ENCODE measurements around the gene ZBTB20. TPM values are rescaled to one million over a fixed set of nuclear protein-coding genes. Genes with fewer than 3 reads are reported as not detected.

The ZBTB20 gene
- polyA plus RNA-seq, 3 donors: 1.3 to 3.2 (median 2.0) TPM

- no peak overlapping the region for H3K4me3 Mint-ChIP-seq
- H3K27ac Mint-ChIP-seq: no peak overlapping the region
- Histone ChIP-seq H3K4me3 (replicated peaks in 1 of 3; ENCODE audit: low read depth in 2 of 3, low read length in 3 of 3) (no peak overlapping the region), H3K9me3 (replicated peaks in 1 of 2; ENCODE audit: control insufficient read depth in 1 of 2, insufficient read depth in 1 of 2, low read length in 2 of 2) (no peaks in the 10 kb centered on the region), H3K36me3 (replicated peaks in 1 of 2; ENCODE audit: control insufficient read depth in 1 of 2, insufficient read depth in 2 of 2, low read length in 2 of 2) (no peaks in the 10 kb centered on the region), H3K79me2 (ENCODE audit: insufficient read depth, low read length) (no peaks in the 10 kb centered on the region), H3K4me1 (ENCODE audit: control insufficient read depth in 1 of 2, insufficient read depth in 2 of 2, low read length in 2 of 2) (no peaks in the 10 kb centered on the region), H4K20me1 (ENCODE audit: insufficient read depth, low read length) (no peaks in the 10 kb centered on the region), H3K27ac (ENCODE audit: low read depth in 1 of 2, low read length in 2 of 2) (no peak overlapping the region), H2AFZ (ENCODE audit: insufficient read depth, low read depth, low read length, poor library complexity, severe bottlenecking) (no peak overlapping the region), H3K4me2 (replicated peaks; ENCODE audit: extremely low read depth, low read length, poor library complexity, severe bottlenecking) (no peak overlapping the region), H3K9ac (ENCODE audit: insufficient read depth, low read length, poor library complexity, severe bottlenecking) (no peak overlapping the region), H3K27me3 (ENCODE audit: control insufficient read depth in 2 of 2, insufficient read depth in 2 of 2, low read length in 2 of 2) (no peaks in the 10 kb centered on the region)
- no peaks in the 10 kb centered on the region for H3K4me1 Mint-ChIP-seq
- no peaks in the 10 kb centered on the region for H3K36me3 Mint-ChIP-seq
- no peak for TF ChIP-seq CTCF (IDR thresholded peaks at IDR 0.05)
- DNase-seq: no peak
- intact Hi-C loops (cut with micrococcal nuclease): no loop called here
- no peaks in the 10 kb centered on the region for H3K27me3 Mint-ChIP-seq (ENCODE audit: low read depth in 3 of 3)
- no peaks in the 10 kb centered on the region for H3K9me3 Mint-ChIP-seq
- no CpG with 5 or more reads among the region's 2 CpGs for WGBS (ENCODE audit: insufficient coverage)
Measured at GRCh38 chr3:114673481-114673880, 473.6 kb downstream of the ZBTB20 start.

GRCh38 chr3:114672692-114673447 is 474.2 kb downstream of the ZBTB20 start:
- no peaks in the 10 kb centered on the region for H3K27me3 Mint-ChIP-seq (ENCODE audit: low read depth in 3 of 3)
- TF ChIP-seq CTCF (IDR thresholded peaks at IDR 0.05): no peak
- no peak overlapping the region for H3K27ac ChIP-seq (ENCODE audit: low read depth in 1 of 2, low read length in 2 of 2)
- DNase-seq: no peak
- H3K4me2 ChIP-seq (replicated peaks; ENCODE audit: extremely low read depth, low read length, poor library complexity, severe bottlenecking): no peak overlapping the region
- H3K9me3 ChIP-seq (replicated peaks in 1 of 2; ENCODE audit: control insufficient read depth in 1 of 2, insufficient read depth in 1 of 2, low read length in 2 of 2): no peaks in the 10 kb centered on the region
- no peak overlapping the region for H3K9ac ChIP-seq (ENCODE audit: insufficient read depth, low read length, poor library complexity, severe bottlenecking)
- no peak overlapping the region for H2AFZ ChIP-seq (ENCODE audit: insufficient read depth, low read depth, low read length, poor library complexity, severe bottlenecking)
- no peaks in the 10 kb centered on the region for H3K9me3 Mint-ChIP-seq
- H3K36me3 ChIP-seq (replicated peaks in 1 of 2; ENCODE audit: control insufficient read depth in 1 of 2, insufficient read depth in 2 of 2, low read length in 2 of 2): no peaks in the 10 kb centered on the region
- H3K27ac Mint-ChIP-seq: no peak overlapping the region
- H3K36me3 Mint-ChIP-seq: no peaks in the 10 kb centered on the region
- 100% methylated on average over 1 of the region's 6 CpGs for WGBS (ENCODE audit: insufficient coverage)
- H3K4me3 ChIP-seq (replicated peaks in 1 of 3; ENCODE audit: low read depth in 2 of 3, low read length in 3 of 3): no peak overlapping the region
- no peaks in the 10 kb centered on the region for H4K20me1 ChIP-seq (ENCODE audit: insufficient read depth, low read length)
- H3K79me2 ChIP-seq (ENCODE audit: insufficient read depth, low read length): no peaks in the 10 kb centered on the region
- H3K4me1 Mint-ChIP-seq: no peaks in the 10 kb centered on the region
- H3K4me1 ChIP-seq (ENCODE audit: control insufficient read depth in 1 of 2, insufficient read depth in 2 of 2, low read length in 2 of 2): no peaks in the 10 kb centered on the region
- no peak overlapping the region for H3K4me3 Mint-ChIP-seq
- H3K27me3 ChIP-seq (ENCODE audit: control insufficient read depth in 2 of 2, insufficient read depth in 2 of 2, low read length in 2 of 2): no peaks in the 10 kb centered on the region
- intact Hi-C loops (cut with micrococcal nuclease): no loop called here

All from CD14-positive monocyte (primary cell).